H9 (cell line): ENCODE results near the gene STXBP6. TPM values are rescaled to one million over a fixed set of nuclear protein-coding genes. Genes with fewer than 3 reads are reported as not detected.

Source experiments
- DNase-seq: peaks from one replicate; pipeline ENCODE4 v3.0.0-alpha.2; 2017
- H2AFZ ChIP-seq: one replicate; pipeline ENCODE4 v1.6.1; 2013; ENCODE audit warnings: mild to moderate bottlenecking, low read length, control low read depth, moderate library complexity
- H2AK5ac ChIP-seq: 2 replicates; pipeline ENCODE4 v1.6.1; 2013; ENCODE audit warnings: low read length, control low read depth, mixed read lengths; ENCODE audit not compliant: insufficient read length
- H2BK120ac ChIP-seq: one replicate; pipeline ENCODE4 v1.6.1; 2013; ENCODE audit warnings: low read depth, mild to moderate bottlenecking, low read length, control low read depth, inconsistent platforms; ENCODE audit not compliant: poor library complexity, severe bottlenecking
- H2BK12ac ChIP-seq: 2 replicates; pipeline ENCODE4 v1.6.1; 2013; ENCODE audit warnings: low read length, control low read depth, mixed read lengths, low read depth; ENCODE audit not compliant: insufficient read length
- H2BK15ac ChIP-seq: 2 replicates; pipeline ENCODE4 v1.6.1; 2013; ENCODE audit warnings: low read depth, low read length, control low read depth
- H2BK20ac ChIP-seq: one replicate; pipeline ENCODE4 v1.6.1; 2013; ENCODE audit warnings: low read depth, mild to moderate bottlenecking, low read length, control low read depth, inconsistent platforms; ENCODE audit not compliant: poor library complexity, severe bottlenecking
- H2BK5ac ChIP-seq: 2 replicates; pipeline ENCODE4 v1.6.1; 2013; ENCODE audit warnings: low read length, control low read depth, mixed read lengths; ENCODE audit not compliant: insufficient read length
- H3K14ac ChIP-seq: 2 replicates; pipeline ENCODE4 v1.6.1; 2013; ENCODE audit warnings: low read length, control low read depth; ENCODE audit not compliant: insufficient read depth
- H3K18ac ChIP-seq: 2 replicates; pipeline ENCODE4 v1.6.1; 2013; ENCODE audit warnings: low read depth, mild to moderate bottlenecking, mixed read lengths, low read length, control low read depth; ENCODE audit not compliant: insufficient read length
- H3K23ac ChIP-seq: 2 replicates; pipeline ENCODE4 v1.6.1; 2013; ENCODE audit warnings: low read length, control low read depth, mixed read lengths, low read depth; ENCODE audit not compliant: insufficient read length
- H3K23me2 ChIP-seq: 2 replicates; pipeline ENCODE4 v1.6.1; 2013; ENCODE audit warnings: low read depth, mild to moderate bottlenecking, mixed read lengths, low read length, control low read depth; ENCODE audit not compliant: insufficient read length, poor library complexity, severe bottlenecking
- H3K27ac ChIP-seq: 2 replicates; pipeline ENCODE4 v1.5.1; 2013; ENCODE audit warnings: low read length, control low read depth, mixed read lengths, low read depth; ENCODE audit not compliant: insufficient read length
- H3K27me3 ChIP-seq: 2 replicates; pipeline ENCODE4 v1.6.1; 2013; ENCODE audit warnings: low read length, control low read depth, inconsistent platforms; ENCODE audit not compliant: insufficient read depth
- H3K4ac ChIP-seq: 2 replicates; pipeline ENCODE4 v1.6.1; 2013; ENCODE audit warnings: low read depth, mild to moderate bottlenecking, control low read depth, inconsistent platforms, low read length, moderate library complexity
- H3K4me1 ChIP-seq: 2 replicates; pipeline ENCODE4 v1.6.1; 2013; ENCODE audit warnings: low read length, control low read depth, inconsistent platforms; ENCODE audit not compliant: insufficient read depth
- H3K4me2 ChIP-seq: 2 replicates; pipeline ENCODE4 v1.6.1; 2013; ENCODE audit warnings: low read length, control low read depth, mixed read lengths; ENCODE audit not compliant: insufficient read length, insufficient read depth
- H3K56ac ChIP-seq: 2 replicates; pipeline ENCODE4 v1.6.1; 2013; ENCODE audit warnings: low read depth, mild to moderate bottlenecking, mixed read lengths, low read length, control low read depth; ENCODE audit not compliant: insufficient read length
- H3K79me1 ChIP-seq: 2 replicates; pipeline ENCODE4 v1.6.1; 2013; ENCODE audit warnings: low read depth, mild to moderate bottlenecking, moderate library complexity, low read length, control low read depth, inconsistent platforms; ENCODE audit not compliant: insufficient read depth, poor library complexity, severe bottlenecking
- H3K79me2 ChIP-seq: 2 replicates; pipeline ENCODE4 v1.6.1; 2013; ENCODE audit warnings: low read length, control low read depth, inconsistent platforms; ENCODE audit not compliant: insufficient read depth
- H3K9ac ChIP-seq: 2 replicates; pipeline ENCODE4 v1.6.1; 2013; ENCODE audit warnings: low read length, control low read depth, mixed read lengths; ENCODE audit not compliant: insufficient read length; ENCODE audit errors: extremely low read depth
- H3K9me3 ChIP-seq: one replicate; pipeline ENCODE4 v1.6.1; 2013; ENCODE audit warnings: low read depth, low read length, inconsistent platforms; ENCODE audit not compliant: control insufficient read depth
- H3T11ph ChIP-seq: one replicate; pipeline ENCODE4 v1.6.1; 2013; ENCODE audit warnings: mild to moderate bottlenecking, low read length, control low read depth, inconsistent platforms
- H4K20me1 ChIP-seq: one replicate; pipeline ENCODE4 v1.6.1; 2013; ENCODE audit not compliant: control insufficient read depth, insufficient read length, insufficient read depth
- H4K5ac ChIP-seq: 2 replicates; pipeline ENCODE4 v1.6.1; 2013; ENCODE audit warnings: low read depth, mild to moderate bottlenecking, mixed read lengths, low read length, control low read depth; ENCODE audit not compliant: insufficient read length
- H4K8ac ChIP-seq: replicated peaks from 2 replicates; pipeline ENCODE4 v1.6.1; 2013; ENCODE audit warnings: low read length, control low read depth, mixed read lengths, low read depth; ENCODE audit not compliant: insufficient read length
- H4K91ac ChIP-seq: 2 replicates; pipeline ENCODE4 v1.6.1; 2013; ENCODE audit warnings: low read depth, mild to moderate bottlenecking, moderate library complexity, mixed read lengths, low read length, control low read depth; ENCODE audit not compliant: insufficient read length
- H3K27ac Mint-ChIP-seq, 3 experiments: 2 replicates in 2 of 3; 3 replicates in 1 of 3; pipeline ENCODE4 v1.8.0; 2020 to 2021; ENCODE audit warnings: mixed read lengths in 3 of 3, mild to moderate bottlenecking in 1 of 3, moderate library complexity in 1 of 3
- H3K27me3 Mint-ChIP-seq: 2 replicates; pipeline ENCODE4 v1.8.0; 2021; ENCODE audit warnings: low read depth, mild to moderate bottlenecking, moderate library complexity, mixed read lengths
- H3K36me3 Mint-ChIP-seq, 3 experiments: 2 replicates in 2 of 3; 3 replicates in 1 of 3; pipeline ENCODE4 v1.8.0; 2020 to 2021; ENCODE audit warnings: low read depth in 3 of 3, mixed read lengths in 3 of 3; ENCODE audit not compliant: insufficient read depth in 1 of 3
- H3K4me1 Mint-ChIP-seq, 2 experiments: 2 replicates each; pipeline ENCODE4 v1.8.0; 2020; ENCODE audit warnings: mixed read lengths in 2 of 2
- H3K4me3 Mint-ChIP-seq, 2 experiments: 2 replicates in 1 of 2; 3 replicates in 1 of 2; pipeline ENCODE4 v1.8.0; 2020 to 2021; ENCODE audit warnings: mild to moderate bottlenecking in 2 of 2, mixed read lengths in 2 of 2, moderate library complexity in 1 of 2
- H3K9me3 Mint-ChIP-seq, 2 experiments: 2 replicates in 1 of 2; 3 replicates in 1 of 2; pipeline ENCODE4 v1.8.0; 2020; ENCODE audit warnings: mild to moderate bottlenecking in 2 of 2, mixed read lengths in 2 of 2, moderate library complexity in 1 of 2
- WGBS: extraction: QIAGEN DNeasy Blood & Tissue Kit; methylation state at CpG from one replicate; pipeline ENCODE4 v1.1.7; 2013; ENCODE audit warnings: missing lambda C conversion rate, low lambda C conversion rate, mixed read lengths; ENCODE audit not compliant: insufficient read length; ENCODE audit errors: extremely low coverage; 5-methylcytosine and 5-hydroxymethylcytosine counted together
- total RNA-seq: library from RNA; stranded (reverse); gene quantifications from 2 replicates; pipeline ENCODE4 v1.2.1, GENCODE V29; 2021
- TF ChIP-seq, protein P1 (sequence below): fragments of 200-600 bp; sonication (generic); conservative IDR thresholded peaks from 3 replicates; pipeline ENCODE4 v1.8.0; 2021; ENCODE audit warnings: antibody characterized with exemption, mild to moderate bottlenecking

The STXBP6 gene
- total RNA-seq, 1 experiment from 2014 or later = 3.6 TPM

DNA sequence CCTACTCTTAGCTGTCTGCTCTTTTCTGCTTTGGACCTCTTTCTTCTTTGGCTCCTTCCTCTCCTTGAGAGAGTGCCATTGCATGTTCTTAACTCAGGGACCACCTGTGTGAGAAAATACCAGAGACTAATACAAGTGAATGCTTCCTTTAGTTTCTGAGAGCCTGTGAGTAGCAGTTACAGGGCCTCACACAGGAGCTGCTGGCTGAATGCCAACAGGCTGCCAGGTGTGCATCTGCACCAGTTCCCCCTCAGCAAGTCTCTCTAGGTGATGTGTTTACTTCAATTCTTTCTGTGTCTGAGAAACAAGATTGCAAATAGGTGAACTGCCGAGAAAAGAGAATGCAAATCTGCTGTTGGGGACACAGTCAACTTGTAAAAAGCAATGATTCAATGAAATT is 108.2 kb downstream of the STXBP6 start:
- Histone ChIP-seq H2BK12ac (no peak overlapping the region), H3K79me1 (no peaks in the 10 kb centered on the region), H3K27ac (peak overlapping the region; percentile 62), H3K56ac (no peak overlapping the region), H3K23ac (no peak overlapping the region), H3K4ac (no peak overlapping the region), H3K4me1 (peaks cover 14% of the 10 kb centered on the region; the same call in 1 of the 2 replicates), H3K9me3 (no peaks in the 10 kb centered on the region), H2BK20ac (no peak overlapping the region), H4K5ac (no peak overlapping the region), H2AFZ (no peak overlapping the region), H2BK5ac (no peak overlapping the region), H3K9ac (no peak overlapping the region), H4K8ac (no peak overlapping the region), H3K14ac (no peak overlapping the region), H2BK120ac (no peak overlapping the region), H2AK5ac (no peak overlapping the region), H4K20me1 (no peaks in the 10 kb centered on the region), H4K91ac (no peak overlapping the region), H3K27me3 (no peaks in the 10 kb centered on the region), H3T11ph (no peak overlapping the region), H3K23me2 (no peaks in the 10 kb centered on the region), H3K18ac (no peak overlapping the region), H3K79me2 (no peaks in the 10 kb centered on the region), H2BK15ac (no peak overlapping the region), H3K4me2 (no peak overlapping the region)
- no peak for DNase-seq
- peaks cover 39 to 43% of the 10 kb centered on the region in 2 experiments for H3K4me1 Mint-ChIP-seq
- WGBS = no CpG with 5 or more reads among the region's 1 CpG
- H3K27ac Mint-ChIP-seq = peak overlapping the region; percentile 89 to 96 (median 94); a peak in 6 of 7 replicates
- H3K27me3 Mint-ChIP-seq = no peaks in the 10 kb centered on the region
- H3K4me3 Mint-ChIP-seq = no peak overlapping the region
- H3K9me3 Mint-ChIP-seq = no peaks in the 10 kb centered on the region
- H3K36me3 Mint-ChIP-seq = no peaks in the 10 kb centered on the region; a peak in 1 of 7 replicates
- TF ChIP-seq, protein P1, sequence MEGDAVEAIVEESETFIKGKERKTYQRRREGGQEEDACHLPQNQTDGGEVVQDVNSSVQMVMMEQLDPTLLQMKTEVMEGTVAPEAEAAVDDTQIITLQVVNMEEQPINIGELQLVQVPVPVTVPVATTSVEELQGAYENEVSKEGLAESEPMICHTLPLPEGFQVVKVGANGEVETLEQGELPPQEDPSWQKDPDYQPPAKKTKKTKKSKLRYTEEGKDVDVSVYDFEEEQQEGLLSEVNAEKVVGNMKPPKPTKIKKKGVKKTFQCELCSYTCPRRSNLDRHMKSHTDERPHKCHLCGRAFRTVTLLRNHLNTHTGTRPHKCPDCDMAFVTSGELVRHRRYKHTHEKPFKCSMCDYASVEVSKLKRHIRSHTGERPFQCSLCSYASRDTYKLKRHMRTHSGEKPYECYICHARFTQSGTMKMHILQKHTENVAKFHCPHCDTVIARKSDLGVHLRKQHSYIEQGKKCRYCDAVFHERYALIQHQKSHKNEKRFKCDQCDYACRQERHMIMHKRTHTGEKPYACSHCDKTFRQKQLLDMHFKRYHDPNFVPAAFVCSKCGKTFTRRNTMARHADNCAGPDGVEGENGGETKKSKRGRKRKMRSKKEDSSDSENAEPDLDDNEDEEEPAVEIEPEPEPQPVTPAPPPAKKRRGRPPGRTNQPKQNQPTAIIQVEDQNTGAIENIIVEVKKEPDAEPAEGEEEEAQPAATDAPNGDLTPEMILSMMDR = no peak
